ENCODE results near the gene PCGF1. TPM values are rescaled to one million over a fixed set of nuclear protein-coding genes. Genes with fewer than 3 reads are reported as not detected.
"Not testable (repeated sequence)": the region's sequence is repeated elsewhere in the genome, so short reads cannot be mapped to it uniquely, and the experiment has no call there.

Gene PCGF1
- total RNA-seq, 2 donors from 2014 or later = 13.6 to 14.7 TPM

DNA sequence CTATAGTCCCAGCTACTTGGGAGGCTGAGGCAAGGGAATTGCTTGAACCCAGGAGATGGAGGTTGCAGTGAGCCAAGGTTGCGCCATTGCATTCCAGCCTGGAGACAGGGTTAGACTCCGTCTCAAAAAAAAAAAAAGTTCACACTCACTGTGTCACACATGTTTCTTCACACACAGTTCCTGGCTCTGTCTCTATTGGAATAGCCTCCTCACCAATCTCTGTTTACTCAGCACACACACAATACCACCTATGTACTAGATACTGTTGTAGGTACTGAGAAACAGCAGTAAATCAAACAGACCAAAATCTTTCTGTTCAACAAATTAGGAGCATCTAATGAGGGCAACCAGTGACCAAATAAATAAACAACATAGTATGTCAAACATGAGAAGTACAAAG, 21.4 kb downstream of the PCGF1 start:
- Histone ChIP-seq H3K27ac (no peak overlapping the region), H3K9me3 (no peaks in the 10 kb centered on the region), H3K27me3 (replicated peaks; ENCODE audit: insufficient read depth) (no peaks in the 10 kb centered on the region), H3K4me1 (replicated peaks) (peaks cover 7% of the 10 kb centered on the region), H3K4me3 (no peak overlapping the region), H3K36me3 (peaks cover 0 to 5% of the 10 kb centered on the region in 2 donors)
- intact Hi-C loops (cut with DNase I) = no loop called here
- TF ChIP-seq POLR2AphosphoS5 (IDR thresholded peaks at IDR 0.05) = no peak
- no peak for TF ChIP-seq POLR2A (IDR thresholded peaks at IDR 0.05)
- no peak for TF ChIP-seq CTCF (IDR thresholded peaks at IDR 0.05)
- DNase-seq (ENCODE audit: low spot score) = no peak
- 87% methylated on average over 2 of the region's 2 CpGs for WGBS

GRCh38 chr2:74483675-74484164, 23.8 kb downstream of the PCGF1 start:
- H3K4me1 ChIP-seq (replicated peaks) = peaks cover 13% of the 10 kb centered on the region
- peak overlapping the region; percentile 74 to 84 for H3K4me3 ChIP-seq
- not testable (repeated sequence) for H3K9me3 ChIP-seq; DNase-seq (ENCODE audit: low spot score); H3K27me3 ChIP-seq (replicated peaks; ENCODE audit: insufficient read depth); H3K36me3 ChIP-seq
- 83% methylated on average over 19 of the region's 19 CpGs for WGBS
- intact Hi-C loops (cut with DNase I) = loop anchor here (1.0 to 2.0 kb wide), 2 partner anchors 46 to 103 kb away; partner anchors contain the start of genes AUP1 and HTRA2
- peak overlapping the region in 1 of 2 donors; percentile 83 for H3K27ac ChIP-seq

GRCh38 chr2:74482801-74483674, 24.5 kb downstream of the PCGF1 start, which contains the start of the genes CCDC142 and TTC31:
Gene CCDC142 (minus strand): TSS chr2:74482998. CDS start chr2:74482837, 161 bp downstream.
Gene TTC31 (plus strand): TSS chr2:74483081. CDS start chr2:74483096, 15 bp downstream.
- peak; percentile 96 for DNase-seq (ENCODE audit: low spot score)
- H3K4me1 ChIP-seq (replicated peaks) = peaks cover 13% of the 10 kb centered on the region
- H3K4me3 ChIP-seq = peak within 1 kb of the TSS; percentile 74 to 84
- WGBS = under 1% methylated on average over 44 of the region's 50 CpGs
- intact Hi-C loops (cut with DNase I) = loop anchor here (1.0 to 2.0 kb wide), 2 partner anchors 46 to 104 kb away; partner anchors contain the start of genes AUP1 and HTRA2
- no peaks in the 10 kb centered on the region for H3K9me3 ChIP-seq
- TF ChIP-seq POLR2AphosphoS5 (IDR thresholded peaks at IDR 0.05) (peak; percentile 98), CTCF (IDR thresholded peaks at IDR 0.05) (peak; percentile 61 to 94 (median 90)), POLR2A (IDR thresholded peaks at IDR 0.05) (peak; percentile 26)
- H3K36me3 ChIP-seq = no peaks in the 10 kb centered on the region
- H3K27me3 ChIP-seq (replicated peaks; ENCODE audit: insufficient read depth) = no peaks in the 10 kb centered on the region
- peak within 1 kb of the TSS; percentile 83 to 90 for H3K27ac ChIP-seq

- H3K27ac ChIP-seq = peak overlapping the region; percentile 83 to 90
- WGBS = 2% methylated on average over 40 of the region's 80 CpGs
- no peaks in the 10 kb centered on the region for H3K9me3 ChIP-seq
- no peaks in the 10 kb centered on the region for H3K27me3 ChIP-seq (replicated peaks; ENCODE audit: insufficient read depth)
- TF ChIP-seq POLR2A (IDR thresholded peaks at IDR 0.05) (no peak), CTCF (IDR thresholded peaks at IDR 0.05) (no peak), POLR2AphosphoS5 (IDR thresholded peaks at IDR 0.05) (no peak)
- intact Hi-C loops (cut with DNase I) = loop anchor here (2.0 kb wide), 1 partner anchor 105 kb away; no protein-coding TSS in a partner anchor
- DNase-seq (ENCODE audit: low spot score) = no peak
- H3K4me1 ChIP-seq (replicated peaks) = peaks cover 13% of the 10 kb centered on the region
- no peaks in the 10 kb centered on the region for H3K36me3 ChIP-seq
- H3K4me3 ChIP-seq = peak overlapping the region; percentile 74 to 84
These were observed 25.3 kb downstream of the PCGF1 start for GRCh38 chr2:74481961-74482800.

GRCh38 chr2:74481431-74481830, 26.1 kb downstream of the PCGF1 start:
- intact Hi-C loops (cut with DNase I) = no loop called here
- TF ChIP-seq CTCF (IDR thresholded peaks at IDR 0.05) = no peak
- TF ChIP-seq POLR2AphosphoS5 (IDR thresholded peaks at IDR 0.05) = no peak
- TF ChIP-seq POLR2A (IDR thresholded peaks at IDR 0.05) = no peak

More at GRCh38 chr2:74481431-74481830, 26.1 kb downstream of the PCGF1 start:
- H3K27me3 ChIP-seq (replicated peaks; ENCODE audit: insufficient read depth) = no peaks in the 10 kb centered on the region
- H3K4me3 ChIP-seq = peak overlapping the region; percentile 74 to 84
- H3K36me3 ChIP-seq = no peaks in the 10 kb centered on the region
- no peak for DNase-seq (ENCODE audit: low spot score)
- peaks cover 13% of the 10 kb centered on the region for H3K4me1 ChIP-seq (replicated peaks)
- WGBS = 36% methylated on average over 3 of the region's 3 CpGs
- no peaks in the 10 kb centered on the region for H3K9me3 ChIP-seq
- H3K27ac ChIP-seq = peak overlapping the region in 1 of 2 donors; percentile 90
